DND-41 (cell line): ENCODE data around the gene EVL.

Experiments used
- ATAC-seq: fragments of 200-7000 bp; cut with Tn5 transposase; 3 replicates; pipeline ENCODE4 v1.9.1; 2021; ENCODE audit warnings: low read depth; ENCODE audit not compliant: insufficient read depth
- DNase-seq: peaks from one replicate; pipeline ENCODE4 v3.0.0-alpha.2; 2020
- H2AFZ ChIP-seq: 2 replicates; pipeline ENCODE4 v1.6.0; 2012; ENCODE audit warnings: low read depth, low read length
- H3K27ac ChIP-seq: 2 replicates; pipeline ENCODE4 v1.5.1; 2012; ENCODE audit warnings: low read length, inconsistent platforms
- H3K27me3 ChIP-seq: fragments of 200-600 bp; sonication (generic); 2 replicates; pipeline ENCODE4 v1.6.0; 2012; ENCODE audit warnings: low read length, mild to moderate bottlenecking, inconsistent platforms; ENCODE audit not compliant: insufficient read depth, poor library complexity
- H3K36me3 ChIP-seq: 2 replicates; pipeline ENCODE4 v1.5.1; 2012; ENCODE audit warnings: low read length, inconsistent platforms; ENCODE audit not compliant: insufficient read depth
- H3K4me1 ChIP-seq: 2 replicates; pipeline ENCODE4 v1.5.1; 2012; ENCODE audit warnings: mild to moderate bottlenecking, low read length; ENCODE audit not compliant: insufficient read depth
- H3K4me2 ChIP-seq: 2 replicates; pipeline ENCODE4 v1.6.0; 2012; ENCODE audit warnings: mild to moderate bottlenecking, moderate library complexity, low read length, inconsistent platforms; ENCODE audit not compliant: insufficient read depth
- H3K4me3 ChIP-seq, 2 experiments: fragments of 200-600 bp in 1 of 2; shearing (Covaris generic) in 1 of 2; 2 replicates each; pipeline ENCODE4 v1.5.1; 2012 to 2016; ENCODE audit warnings: inconsistent platforms in 2 of 2, low read length in 2 of 2, mild to moderate bottlenecking in 2 of 2, low read depth in 1 of 2, moderate library complexity in 1 of 2
- H3K79me2 ChIP-seq: 2 replicates; pipeline ENCODE4 v1.6.0; 2012; ENCODE audit warnings: low read length, inconsistent platforms; ENCODE audit not compliant: insufficient read depth
- H3K9ac ChIP-seq: 2 replicates; pipeline ENCODE4 v1.6.0; 2012; ENCODE audit warnings: low read depth, mild to moderate bottlenecking, inconsistent platforms, low read length, moderate library complexity
- H3K9me3 ChIP-seq: 2 replicates; pipeline ENCODE4 v1.5.1; 2012; ENCODE audit warnings: low read length, moderate library complexity, mild to moderate bottlenecking, inconsistent platforms; ENCODE audit not compliant: insufficient read depth, severe bottlenecking
- H4K20me1 ChIP-seq: 2 replicates; pipeline ENCODE4 v1.6.0; 2012; ENCODE audit warnings: low read length; ENCODE audit not compliant: insufficient read depth
- EZH2 ChIP-seq: IDR thresholded peaks from 3 replicates; pipeline ENCODE4 v1.6.1; 2012; ENCODE audit warnings: borderline replicate concordance, low read depth, mild to moderate bottlenecking, moderate library complexity, low read length, inconsistent platforms; ENCODE audit not compliant: severe bottlenecking
- TF ChIP-seq, protein P1 (sequence below): IDR thresholded peaks from 2 replicates; pipeline ENCODE4 v1.5.1; 2012; ENCODE audit warnings: borderline replicate concordance, low read length, moderate library complexity, mild to moderate bottlenecking; ENCODE audit not compliant: poor library complexity, severe bottlenecking; ENCODE audit errors: extremely low read depth

The EVL gene

GRCh38 chr14:100128688-100129087, 63.5 kb downstream of the EVL start:
- Histone ChIP-seq H3K9me3 (no peaks in the 10 kb centered on the region), H3K9ac (no peak overlapping the region), H3K4me1 (no peaks in the 10 kb centered on the region), H2AFZ (no peak overlapping the region), H4K20me1 (peaks cover 80% of the 10 kb centered on the region), H3K27me3 (no peaks in the 10 kb centered on the region), H3K36me3 (peaks cover 99% of the 10 kb centered on the region), H3K4me2 (no peak overlapping the region), H3K4me3 (no peak overlapping the region), H3K27ac (no peak overlapping the region), H3K79me2 (peaks cover 37% of the 10 kb centered on the region)
- DNase-seq, result no peak
- no peak for ATAC-seq
- TF ChIP-seq EZH2, result no peak
- TF ChIP-seq, protein P1, sequence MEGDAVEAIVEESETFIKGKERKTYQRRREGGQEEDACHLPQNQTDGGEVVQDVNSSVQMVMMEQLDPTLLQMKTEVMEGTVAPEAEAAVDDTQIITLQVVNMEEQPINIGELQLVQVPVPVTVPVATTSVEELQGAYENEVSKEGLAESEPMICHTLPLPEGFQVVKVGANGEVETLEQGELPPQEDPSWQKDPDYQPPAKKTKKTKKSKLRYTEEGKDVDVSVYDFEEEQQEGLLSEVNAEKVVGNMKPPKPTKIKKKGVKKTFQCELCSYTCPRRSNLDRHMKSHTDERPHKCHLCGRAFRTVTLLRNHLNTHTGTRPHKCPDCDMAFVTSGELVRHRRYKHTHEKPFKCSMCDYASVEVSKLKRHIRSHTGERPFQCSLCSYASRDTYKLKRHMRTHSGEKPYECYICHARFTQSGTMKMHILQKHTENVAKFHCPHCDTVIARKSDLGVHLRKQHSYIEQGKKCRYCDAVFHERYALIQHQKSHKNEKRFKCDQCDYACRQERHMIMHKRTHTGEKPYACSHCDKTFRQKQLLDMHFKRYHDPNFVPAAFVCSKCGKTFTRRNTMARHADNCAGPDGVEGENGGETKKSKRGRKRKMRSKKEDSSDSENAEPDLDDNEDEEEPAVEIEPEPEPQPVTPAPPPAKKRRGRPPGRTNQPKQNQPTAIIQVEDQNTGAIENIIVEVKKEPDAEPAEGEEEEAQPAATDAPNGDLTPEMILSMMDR, result no peak

- Histone ChIP-seq H3K4me1 (no peaks in the 10 kb centered on the region), H3K27ac (no peak overlapping the region), H3K27me3 (no peaks in the 10 kb centered on the region), H3K4me2 (no peak overlapping the region), H3K36me3 (peaks cover 99% of the 10 kb centered on the region), H3K4me3 (no peak overlapping the region), H4K20me1 (peaks cover 77% of the 10 kb centered on the region), H3K9me3 (no peaks in the 10 kb centered on the region), H3K9ac (no peak overlapping the region), H3K79me2 (peaks cover 33% of the 10 kb centered on the region), H2AFZ (no peak overlapping the region)
- DNase-seq (no peak), ATAC-seq (no peak)
- TF ChIP-seq EZH2, result no peak
- TF ChIP-seq, protein P1, result no peak
These were observed 64.0 kb downstream of the EVL start for GRCh38 chr14:100129161-100129589.

- H3K79me2 ChIP-seq, result peaks cover 26% of the 10 kb centered on the region
- H3K4me2 ChIP-seq, result no peak overlapping the region
- no peaks in the 10 kb centered on the region for H3K4me1 ChIP-seq
- peaks cover 99% of the 10 kb centered on the region for H3K36me3 ChIP-seq
- no peak overlapping the region for H3K9ac ChIP-seq
- H3K4me3 ChIP-seq, result no peak overlapping the region
- no peak for DNase-seq
- H3K27ac ChIP-seq, result peak overlapping the region; percentile 45
- H4K20me1 ChIP-seq, result peaks cover 76% of the 10 kb centered on the region
- no peak overlapping the region for H2AFZ ChIP-seq
- TF ChIP-seq, protein P1, result no peak
- no peak for TF ChIP-seq EZH2
- no peaks in the 10 kb centered on the region for H3K9me3 ChIP-seq
- no peak for ATAC-seq
- H3K27me3 ChIP-seq, result no peaks in the 10 kb centered on the region
These were observed 65.3 kb downstream of the EVL start for GRCh38 chr14:100130521-100130920.

DNA sequence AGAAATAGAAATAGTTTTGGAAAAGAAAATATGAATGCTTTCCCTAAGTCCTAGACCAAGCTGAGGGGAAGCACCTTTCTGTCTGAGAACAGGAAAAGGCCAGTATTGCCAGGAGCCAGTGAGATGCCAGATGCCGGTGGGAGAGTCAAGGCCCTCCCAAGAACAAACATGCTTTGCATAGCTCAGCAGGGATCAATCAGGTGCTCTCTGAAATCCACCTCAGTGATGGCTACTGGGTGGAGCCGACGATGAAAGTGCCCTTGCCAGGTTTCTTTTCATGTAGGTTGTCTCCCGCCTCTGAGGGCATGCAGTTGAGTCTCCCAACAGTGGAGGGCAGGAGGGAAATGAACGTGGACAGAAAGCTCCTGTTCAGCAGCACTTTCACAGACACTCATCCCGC, 66.0 kb downstream of the EVL start:
- peaks cover 22% of the 10 kb centered on the region for H3K79me2 ChIP-seq
- H3K9me3 ChIP-seq, result no peaks in the 10 kb centered on the region
- peaks cover 70% of the 10 kb centered on the region for H4K20me1 ChIP-seq
- no peaks in the 10 kb centered on the region for H3K4me1 ChIP-seq
- H2AFZ ChIP-seq, result no peak overlapping the region
- no peak for TF ChIP-seq EZH2
- TF ChIP-seq, protein P1, result no peak
- peaks cover 99% of the 10 kb centered on the region for H3K36me3 ChIP-seq
- H3K27ac ChIP-seq, result peak overlapping the region; percentile 30
- H3K27me3 ChIP-seq, result no peaks in the 10 kb centered on the region
- ATAC-seq (no peak), DNase-seq (no peak)
- no peak overlapping the region for H3K9ac ChIP-seq
- H3K4me2 ChIP-seq, result no peak overlapping the region
- no peak overlapping the region for H3K4me3 ChIP-seq
